SK-N-MC (cell line): Measurements from ENCODE around the gene HPS5.

ENCODE experiments used
- EZH2 ChIP-seq: fragments of 200-600 bp; sonication (generic); IDR thresholded peaks from one replicate; pipeline ENCODE4 v1.6.1; 2017; ENCODE audit warnings: antibody characterized with exemption
- POLR2AphosphoS5 ChIP-seq: IDR thresholded peaks from 2 replicates; pipeline ENCODE4 v1.6.1; 2012; ENCODE audit warnings: mild to moderate bottlenecking, low read depth, low read length, borderline replicate concordance

- no peak for TF ChIP-seq EZH2
- TF ChIP-seq POLR2AphosphoS5, result no peak
Observed at GRCh38 chr11:18254781-18255361, 67.1 kb downstream of the HPS5 start.
